ENCODE measurements around the gene IL17F.
A peak's percentile ranks its signal among the peaks of the same experiment; 100 is the strongest.

IL17F gene

DNA sequence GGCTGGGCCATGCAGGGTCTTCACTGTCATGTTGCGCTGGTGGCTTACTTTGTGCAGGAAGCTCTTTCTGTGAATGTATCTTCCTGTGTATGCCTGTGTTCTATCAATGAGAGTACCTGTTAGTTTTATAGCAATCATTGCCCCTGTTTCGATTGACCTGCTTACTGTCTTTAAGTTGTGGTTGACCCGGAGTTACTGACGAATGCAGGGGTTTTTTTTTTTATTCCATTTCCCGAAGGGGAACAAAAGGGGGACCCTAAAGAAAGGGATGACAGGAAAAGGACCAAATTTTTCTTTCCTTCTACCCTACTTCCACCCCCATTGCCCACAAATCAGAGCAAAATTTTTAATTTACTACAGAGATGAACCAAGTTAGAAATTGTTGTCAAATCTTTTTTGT, at the start of gene IL17F:
Gene IL17F, minus strand, starts transcription at position 101 of the 400 bp plus-strand sequence. Its CDS starts 71 bp downstream, at position 30.
- no peak for DNase-seq

DNA sequence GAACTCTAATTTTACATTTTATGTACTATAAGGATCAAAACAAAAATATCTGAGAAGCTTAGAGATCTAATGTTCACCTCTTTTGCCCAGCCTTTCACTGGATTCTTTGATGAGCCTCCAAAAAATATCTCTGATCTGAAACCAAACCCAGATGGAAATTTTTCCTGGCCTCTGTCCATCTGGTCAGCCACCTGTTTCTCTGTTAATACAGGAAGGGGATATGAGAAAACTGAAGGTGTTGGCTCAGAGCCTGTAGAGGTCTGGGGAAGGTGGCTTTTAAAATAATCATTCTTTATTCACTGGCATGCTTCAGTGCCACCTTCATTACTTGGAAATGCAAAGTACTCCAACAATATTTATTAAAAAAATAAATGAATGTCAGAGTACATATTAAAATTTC, 48.8 kb upstream of the IL17F start:
- DNase-seq, result no peak

DNA sequence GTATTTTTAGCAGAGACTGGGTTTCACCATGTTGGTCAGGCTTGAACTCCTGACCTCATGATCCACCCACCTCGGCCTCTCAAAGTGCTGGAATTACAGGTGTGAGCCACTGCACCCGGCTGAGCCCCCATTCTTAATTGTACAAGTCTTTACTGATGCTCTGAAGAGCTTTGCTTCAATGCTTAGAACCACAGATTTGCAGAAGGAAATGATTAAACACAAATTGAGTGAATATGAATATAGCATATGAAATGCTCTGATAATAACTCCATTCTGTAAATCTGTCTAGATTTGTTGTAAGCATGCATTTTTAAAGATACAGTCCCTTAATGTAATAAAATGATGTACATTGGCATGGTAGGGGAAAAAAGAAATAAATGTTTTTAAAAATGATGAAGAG, 44.5 kb upstream of the IL17F start:
- DNase-seq, result no peak

DNA sequence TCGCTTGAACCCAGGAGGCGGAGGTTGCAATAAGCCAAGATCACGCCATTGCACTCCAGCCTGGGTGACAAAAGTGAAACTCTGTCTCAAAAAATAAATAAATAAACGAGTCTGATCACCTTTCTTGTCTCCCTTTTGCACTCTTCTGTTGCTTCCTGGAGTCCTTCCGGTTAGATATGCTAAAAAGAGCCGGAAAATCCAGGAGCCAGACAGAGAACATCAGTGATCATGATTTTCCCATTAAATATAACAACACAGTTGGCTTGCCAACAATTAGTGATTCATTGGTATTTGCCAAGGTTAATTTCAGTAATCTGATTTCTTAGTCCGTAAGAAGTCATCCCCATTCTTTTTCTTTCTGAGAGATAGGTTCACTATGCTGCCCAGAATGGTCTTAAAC, 43.9 kb upstream of the IL17F start:
- DNase-seq, result no peak

DNA sequence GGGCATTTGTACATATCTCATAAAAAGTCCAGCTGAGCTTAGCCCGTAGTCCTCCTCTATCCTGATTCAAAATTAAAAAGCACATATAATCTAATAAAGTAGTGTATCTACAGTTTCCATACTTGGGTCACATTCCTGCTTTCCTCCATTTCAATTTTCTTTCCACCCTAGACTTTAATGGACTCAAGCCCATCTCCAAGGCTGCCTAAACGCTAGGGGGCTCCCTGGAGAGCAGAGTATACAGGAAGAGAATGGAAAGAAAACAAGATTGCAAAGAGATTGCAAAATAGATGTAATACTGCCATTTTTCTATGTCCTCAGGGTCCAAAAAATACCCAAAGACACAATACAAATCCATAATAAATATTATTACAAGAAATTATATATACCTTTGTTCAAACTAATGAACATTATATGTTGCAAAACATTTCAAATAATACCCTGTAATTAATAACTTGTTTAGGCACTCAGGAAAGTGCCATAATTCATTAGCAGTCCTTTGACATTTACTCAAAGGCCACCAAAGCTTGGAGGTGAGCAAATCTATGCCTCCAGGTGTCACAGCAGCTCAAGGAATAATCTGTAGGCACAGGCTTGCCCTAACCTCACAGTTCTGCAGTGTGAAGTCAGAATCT, 42.6 kb upstream of the IL17F start:
- peak; percentile 76 for DNase-seq

DNA sequence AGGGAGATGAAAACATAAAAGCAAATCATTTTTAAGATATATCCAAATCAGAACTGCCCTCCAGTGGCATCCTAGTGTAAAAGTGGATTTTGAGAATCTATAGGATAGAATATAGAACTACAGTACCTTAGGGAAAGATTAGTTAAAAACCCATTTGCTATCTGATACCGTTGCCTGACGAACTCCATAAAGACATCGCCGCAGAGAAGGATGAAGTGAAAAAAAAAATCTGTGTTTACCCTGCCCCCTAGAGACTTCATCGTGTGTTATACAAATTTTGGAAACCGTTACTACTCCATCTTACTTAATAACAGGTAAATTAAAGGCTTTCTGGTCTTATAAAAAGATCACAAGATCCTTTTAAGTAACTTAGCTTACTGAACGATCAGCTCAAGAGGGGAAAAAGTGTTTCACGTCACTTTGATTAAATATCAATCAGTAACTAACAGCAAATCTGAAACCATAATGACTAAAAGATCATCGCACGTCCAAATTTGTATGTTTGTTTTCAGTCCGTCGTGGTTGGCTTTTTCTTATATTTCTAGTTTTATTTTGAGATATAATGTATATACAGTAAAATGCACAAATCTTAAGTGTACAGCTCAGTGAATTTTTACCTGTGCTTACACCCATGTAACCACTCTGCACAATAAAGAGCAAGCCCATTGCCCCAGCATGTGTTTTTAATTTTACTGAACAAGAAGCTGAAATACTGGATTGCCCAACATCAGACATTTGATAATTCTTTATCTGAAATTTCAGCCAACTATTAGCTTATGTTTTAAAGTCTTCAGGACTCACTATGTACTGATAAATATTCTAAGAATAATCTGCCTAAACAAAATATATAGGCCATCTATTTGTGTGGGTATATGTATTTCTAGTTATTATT, 41.1 kb upstream of the IL17F start:
- DNase-seq, result no peak

DNA sequence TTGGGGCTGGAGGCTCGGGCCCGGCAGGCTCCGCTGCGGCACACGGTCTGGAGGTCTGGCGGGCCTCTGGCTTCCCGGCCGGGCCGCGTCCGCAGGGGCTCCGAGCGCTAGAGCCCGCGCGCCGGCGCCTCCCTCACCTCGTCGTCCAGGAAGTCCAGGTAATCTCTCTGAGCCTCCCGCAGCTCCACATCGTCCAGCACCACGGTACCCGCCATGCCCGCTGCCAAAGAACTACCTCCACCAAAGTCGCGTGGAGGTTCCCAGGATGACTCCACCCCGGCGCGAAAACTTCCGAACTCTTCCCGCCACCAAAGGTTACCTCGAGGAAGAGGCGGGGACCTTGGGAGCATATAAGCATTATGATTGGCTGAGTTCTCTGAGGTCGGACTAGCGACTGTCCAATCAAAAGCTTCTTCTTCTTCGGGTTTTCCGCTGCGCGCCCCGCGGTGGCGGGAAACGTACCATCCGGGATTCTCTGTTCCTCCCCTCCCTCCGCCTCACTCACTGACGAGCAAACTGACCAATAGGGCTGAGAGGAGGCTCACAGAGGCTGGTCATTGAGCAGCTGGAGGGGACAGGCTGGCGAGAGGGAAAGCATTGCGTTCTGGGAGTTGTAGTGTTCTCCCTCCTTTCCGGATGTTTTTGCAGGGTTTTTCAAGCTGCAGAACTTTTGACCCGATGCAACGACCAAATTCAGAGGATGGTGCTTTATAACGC, 40.3 kb upstream of the IL17F start, which contains the start of gene MCM3:
Gene MCM3, minus strand, starts transcription at position 283 of the 717 bp plus-strand sequence. Its CDS starts 68 bp downstream, at position 215.
- DNase-seq, result peak; percentile 95

DNA sequence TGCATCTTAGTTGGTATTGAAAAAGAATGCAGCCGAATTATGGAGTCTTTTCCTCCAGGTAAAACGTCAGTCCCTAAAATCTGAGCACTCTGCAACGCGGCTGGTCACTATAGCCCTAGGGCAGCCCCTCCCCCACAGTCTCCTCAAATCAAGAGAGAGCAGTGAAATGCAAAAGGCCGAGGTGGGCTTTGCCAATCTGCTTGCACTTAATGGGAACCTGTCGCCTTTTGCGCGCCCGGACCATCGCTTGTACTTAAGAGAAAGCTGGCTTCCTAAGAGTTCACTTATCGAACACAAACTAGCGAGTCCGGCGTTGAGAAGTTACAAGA, 39.8 kb upstream of the IL17F start:
- no peak for DNase-seq

DNA sequence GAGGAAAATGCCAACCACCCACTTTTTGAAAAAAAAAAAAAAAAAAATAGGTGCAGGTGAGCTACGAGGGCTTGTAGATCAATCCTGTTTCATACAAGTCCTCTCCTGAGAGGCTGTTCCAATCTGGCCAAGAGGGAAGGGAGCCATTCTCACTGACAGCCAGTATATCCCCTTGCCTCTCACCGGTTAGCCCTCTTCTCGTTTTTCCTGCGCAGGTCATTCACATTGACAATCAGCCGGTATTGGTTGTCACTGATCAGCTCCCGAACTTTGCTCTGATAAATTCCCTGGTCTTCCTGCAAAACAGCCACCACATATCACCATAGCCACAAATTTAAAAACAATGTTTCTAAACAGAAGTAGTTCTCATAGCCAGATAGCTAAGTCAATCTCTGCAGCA, 38.8 kb upstream of the IL17F start:
- DNase-seq, result no peak

DNA sequence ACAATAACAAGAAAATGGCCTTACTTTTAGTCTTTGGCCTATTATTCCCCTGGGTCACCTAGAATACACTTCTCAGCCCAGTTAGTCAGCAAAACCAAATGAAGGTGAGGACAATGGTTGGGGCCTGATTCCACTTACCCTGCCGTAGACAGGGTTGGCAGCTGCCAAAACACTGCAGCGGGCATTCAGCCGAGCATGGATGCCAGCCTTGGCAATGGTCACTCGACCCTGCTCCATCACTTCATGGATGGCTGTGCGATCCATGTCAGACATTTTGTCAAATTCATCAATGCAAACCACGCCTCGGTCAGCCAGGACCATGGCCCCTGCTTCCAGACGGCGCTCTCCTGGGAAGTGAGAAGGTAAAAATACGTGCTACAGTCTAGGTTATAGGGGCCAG, 31.8 kb upstream of the IL17F start:
- DNase-seq, result no peak

DNA sequence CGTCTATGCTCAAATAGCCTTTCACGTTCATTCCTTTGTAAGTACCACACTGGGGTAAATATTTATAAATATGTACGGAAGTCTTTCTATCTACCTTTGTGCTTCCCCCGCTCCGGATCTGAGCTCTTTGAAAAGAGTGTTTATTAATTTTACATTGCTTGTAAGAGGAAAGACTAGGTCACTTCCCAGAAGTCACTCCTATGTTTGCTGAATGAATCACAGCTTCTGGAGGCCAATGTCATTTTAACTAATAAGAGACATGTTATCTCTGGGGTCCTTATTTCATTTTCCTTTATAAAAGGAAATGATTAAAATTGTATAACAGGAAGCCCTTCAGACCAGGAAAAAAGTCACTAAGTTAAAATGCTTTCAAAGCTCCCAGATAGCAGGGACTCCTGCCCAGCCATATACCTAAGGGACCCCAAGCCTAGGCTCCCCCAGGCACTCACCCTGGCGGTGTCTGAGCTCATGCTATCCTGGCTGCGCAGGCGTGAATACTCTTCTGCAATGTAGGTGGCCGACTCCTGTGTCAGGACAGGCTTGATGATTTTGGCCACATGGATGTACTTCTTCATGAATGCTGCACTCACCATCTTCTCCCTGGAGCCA, 27.7 kb upstream of the IL17F start:
- DNase-seq, result no peak

DNA sequence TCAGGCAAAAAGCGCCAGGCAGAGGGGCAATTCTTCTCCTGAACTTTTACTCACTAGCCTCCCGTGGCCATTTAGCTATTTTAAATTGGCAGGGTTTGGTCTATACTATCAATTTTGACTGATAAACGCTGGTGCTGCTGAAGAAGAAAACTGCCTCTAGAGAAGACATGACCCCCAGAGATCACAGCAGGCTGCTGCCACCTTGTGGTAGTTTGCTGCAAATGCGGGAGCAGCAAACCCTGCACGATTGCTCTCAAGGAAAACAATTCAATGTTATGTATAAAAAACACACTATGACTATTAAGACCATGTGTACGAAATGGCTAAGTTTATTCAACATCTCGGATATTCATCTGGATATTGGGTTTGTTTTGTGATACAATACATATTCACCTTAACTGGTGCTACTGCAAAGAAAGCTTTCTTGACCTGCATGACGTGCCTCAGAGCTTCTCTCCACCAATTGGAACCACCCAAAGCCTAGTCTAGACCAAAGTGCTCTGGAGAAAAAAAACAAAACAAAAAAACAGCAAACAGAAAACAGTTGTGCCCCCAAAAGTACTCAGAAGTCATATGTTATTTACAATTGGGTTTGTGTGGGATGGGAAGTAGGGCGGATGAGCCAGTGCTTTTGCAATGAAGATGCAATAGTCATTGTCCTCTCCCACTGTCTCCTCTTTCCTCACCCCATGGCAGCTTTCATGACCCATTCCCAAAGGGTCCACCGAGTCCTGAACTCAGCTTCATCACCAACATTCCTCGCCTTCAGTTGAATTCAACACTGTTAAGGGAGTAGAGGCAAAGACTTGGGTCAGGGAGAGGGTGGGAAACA, 19.6 kb upstream of the IL17F start:
- peak; percentile 71 for DNase-seq

DNA sequence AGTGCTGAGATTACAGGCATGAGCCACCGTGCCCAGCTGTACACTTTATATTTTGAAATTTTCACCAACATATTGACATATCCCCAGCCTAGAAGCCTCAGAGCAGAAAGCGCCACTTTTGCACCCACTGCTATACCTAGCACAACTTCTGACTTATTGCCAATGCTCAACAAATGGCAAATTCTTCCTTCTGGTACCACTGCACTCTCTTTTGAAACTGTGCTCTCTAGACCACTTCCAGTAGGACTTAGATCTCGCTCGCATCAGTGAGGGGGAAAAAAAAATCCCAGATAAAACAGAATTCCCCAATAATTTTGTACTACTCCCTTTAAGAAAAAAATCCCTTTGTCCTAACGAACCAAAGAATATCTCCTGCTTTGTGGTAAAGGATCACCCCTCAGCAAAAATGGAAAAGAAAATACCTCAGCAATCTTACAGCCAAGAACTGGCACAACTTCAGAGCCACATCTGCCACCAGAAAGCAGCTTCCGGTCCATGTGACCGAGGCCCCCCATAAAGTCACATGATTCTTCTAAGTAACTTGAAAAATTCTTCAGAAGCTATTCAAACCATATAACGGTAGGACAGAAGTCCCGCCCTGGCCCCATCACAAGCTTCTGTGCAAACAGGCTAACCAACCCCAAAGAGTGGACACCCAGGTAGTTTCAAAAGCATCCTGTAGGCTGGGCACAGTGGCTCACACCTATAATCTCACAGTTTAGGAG, 18.5 kb upstream of the IL17F start:
- DNase-seq, result peak; percentile 28

DNA sequence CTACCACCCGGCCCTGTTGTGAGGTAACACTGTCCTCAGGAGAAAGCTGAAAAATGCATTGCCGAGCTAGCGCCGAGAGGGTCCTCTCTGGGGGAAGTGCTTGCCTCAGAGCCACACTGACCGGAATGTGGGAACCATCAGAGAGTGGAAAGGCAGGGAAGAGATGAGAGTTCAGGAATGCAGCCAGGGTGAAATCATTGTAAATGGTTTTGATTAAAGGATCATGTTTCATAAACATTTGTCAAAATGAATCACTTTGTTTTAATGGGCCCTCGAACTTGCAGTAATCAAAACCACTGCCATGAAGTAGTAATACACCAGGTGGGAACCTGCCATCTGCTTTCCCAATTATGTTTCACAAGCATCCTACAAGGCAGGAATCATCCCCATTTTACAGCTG, 16.9 kb upstream of the IL17F start:
- no peak for DNase-seq

DNA sequence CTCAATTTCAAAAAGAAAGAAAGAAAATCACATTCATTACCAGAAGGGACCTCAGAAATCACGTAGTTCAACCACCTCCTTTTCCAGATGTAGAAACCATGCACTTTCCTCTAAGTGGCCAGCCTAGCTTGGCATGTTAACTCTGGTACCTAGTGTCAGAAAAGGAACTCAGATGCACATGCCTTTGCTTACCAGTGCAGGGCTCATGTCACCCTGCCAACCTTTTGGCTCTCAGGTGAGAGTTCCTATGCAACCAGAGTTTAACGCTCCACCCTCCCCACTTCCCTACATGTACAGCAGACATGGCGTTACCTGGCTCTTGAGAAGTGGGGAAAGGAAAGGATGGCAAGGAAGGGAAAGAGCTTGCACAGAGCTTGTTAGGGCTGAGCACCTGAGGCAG, 16.3 kb upstream of the IL17F start:
- no peak for DNase-seq

DNA sequence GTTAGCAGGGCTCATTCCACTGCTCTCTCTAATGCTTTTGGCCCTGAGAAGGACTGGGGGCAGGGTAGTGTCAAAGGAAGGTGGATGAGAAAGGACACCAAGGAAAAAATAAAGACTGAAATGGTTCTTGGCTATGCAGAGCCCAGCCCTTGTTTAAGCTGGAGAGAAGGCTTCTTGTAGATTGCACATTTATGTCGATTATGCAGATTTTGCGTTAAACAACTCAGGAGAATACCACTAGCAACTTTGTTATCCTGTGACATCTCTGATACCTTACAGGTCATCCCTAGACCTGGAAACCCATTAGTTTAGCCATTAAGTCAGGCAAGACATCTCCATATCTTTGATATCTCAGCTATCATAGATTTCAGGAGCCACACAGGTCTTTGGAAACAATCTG, 11.1 kb upstream of the IL17F start:
- no peak for DNase-seq

DNA sequence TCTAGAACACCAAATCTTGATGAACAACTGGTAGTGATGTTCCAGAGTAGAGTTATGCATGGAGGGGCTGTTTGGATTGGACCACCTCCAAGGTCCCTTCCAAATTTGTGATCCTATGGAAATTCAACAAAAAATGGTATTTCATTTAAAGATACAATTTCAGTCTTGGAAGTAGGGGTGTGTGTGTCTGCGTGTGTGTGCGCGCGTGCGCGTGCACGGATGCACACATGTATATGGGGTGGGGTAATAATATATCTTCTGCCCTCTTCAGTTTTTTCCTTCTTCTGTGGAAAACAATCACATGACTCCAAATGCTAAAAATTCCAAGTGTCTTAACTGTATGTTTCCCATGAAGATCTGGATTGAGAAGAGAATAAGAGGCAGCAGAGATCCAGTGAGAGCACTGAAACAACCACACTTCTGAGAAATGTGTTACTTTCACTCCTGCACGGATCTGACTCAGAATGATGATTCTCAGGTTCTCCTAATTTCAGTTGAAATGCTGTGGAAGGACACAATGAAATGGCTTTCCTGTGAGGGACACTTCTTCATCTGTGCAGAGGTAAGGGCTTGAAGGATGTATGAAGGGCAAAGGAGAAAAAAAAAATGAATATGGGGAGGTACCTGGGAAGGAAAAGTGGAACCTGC, 10.6 kb upstream of the IL17F start:
- no peak for DNase-seq

DNA sequence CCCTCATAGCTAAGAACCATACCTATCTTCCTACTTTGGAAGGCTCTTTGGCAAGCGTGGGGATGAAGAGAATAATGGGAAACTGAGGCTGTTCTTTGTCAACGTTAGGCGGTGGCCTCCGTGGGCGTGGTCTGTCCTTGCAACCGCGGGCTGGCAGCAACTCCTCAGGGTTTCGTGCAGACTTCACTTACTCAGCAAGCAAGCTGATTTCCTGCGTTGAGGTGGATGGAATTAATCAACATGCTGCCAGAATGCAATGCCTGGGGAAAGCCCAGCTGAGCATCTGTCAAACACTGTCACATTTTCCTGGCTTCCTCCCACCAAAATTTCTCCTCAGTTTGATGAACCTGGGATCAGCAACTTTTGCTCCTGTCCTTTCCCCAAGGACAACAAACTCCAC, 9.2 kb upstream of the IL17F start:
- DNase-seq, result no peak

DNA sequence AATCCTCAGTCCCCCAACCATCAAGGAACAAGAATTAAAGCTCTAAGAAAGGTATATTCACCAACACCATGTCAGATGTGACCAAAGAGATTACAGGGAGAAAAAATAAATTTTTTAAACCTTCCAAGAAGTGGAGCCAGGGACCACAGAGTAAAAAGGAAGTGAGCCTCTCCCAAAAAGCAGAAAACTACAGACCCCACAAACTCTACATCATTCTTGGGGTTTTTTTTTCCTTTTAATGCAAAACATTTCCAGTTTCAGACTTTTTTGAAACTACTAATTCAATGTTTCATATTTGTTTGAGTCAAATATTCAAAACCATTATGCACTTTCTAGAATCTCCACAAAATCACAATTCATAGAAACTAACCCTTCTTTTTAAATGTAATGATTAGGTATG, 6.8 kb upstream of the IL17F start:
- no peak for DNase-seq

DNA sequence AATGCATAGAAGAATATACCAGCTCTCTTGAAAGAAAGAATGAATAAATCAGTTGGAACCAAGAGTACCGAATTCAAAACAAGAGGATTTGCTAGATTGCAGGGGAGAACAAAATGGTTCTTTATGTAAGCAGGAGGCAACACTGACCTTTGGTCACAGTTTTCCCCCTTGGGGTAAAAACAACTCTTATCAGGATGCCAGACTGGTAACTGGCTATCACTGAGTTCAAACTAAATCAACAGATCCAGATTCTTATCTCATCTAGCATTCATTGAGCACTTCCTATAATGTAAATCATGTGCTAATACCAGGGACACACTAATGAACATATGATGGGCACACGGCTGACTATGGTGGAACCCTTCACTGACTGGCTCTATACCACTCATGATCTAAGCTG, 4.8 kb upstream of the IL17F start:
- no peak for DNase-seq

DNA sequence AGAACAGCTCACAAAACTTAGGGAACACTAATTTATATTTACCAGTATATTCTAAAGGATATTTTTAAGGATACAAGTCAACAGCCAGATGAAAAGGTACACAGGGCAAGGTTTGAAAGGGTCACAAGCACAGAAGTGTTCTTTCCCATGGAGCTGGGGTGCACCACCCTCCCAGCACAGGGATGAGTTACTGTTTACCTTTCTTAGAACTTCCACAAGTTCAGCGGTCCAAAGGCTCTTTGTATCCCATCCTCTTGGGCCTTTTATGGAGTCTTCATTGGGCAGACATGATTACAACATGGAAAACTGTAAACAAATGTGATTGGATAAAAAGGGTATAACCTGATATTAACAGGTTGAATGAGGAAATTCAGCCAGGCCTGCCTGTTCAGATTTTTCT, 1.1 kb upstream of the IL17F start:
- DNase-seq, result no peak
